H1 (cell line): ENCODE measurements around the gene CHAD. TPM values are rescaled to one million over a fixed set of nuclear protein-coding genes. Genes with fewer than 3 reads are reported as not detected.

ENCODE experiments used
- CBX5 ChIP-seq: fragments of 300-800, 300-1000 bp; sonication (generic); IDR thresholded peaks from 2 replicates; pipeline ENCODE4 v1.7.1; 2016; ENCODE audit warnings: antibody characterized with exemption, low read length, low read depth
- GTF2F1 ChIP-seq: IDR thresholded peaks from 2 replicates; pipeline ENCODE4 v1.6.1; 2012; ENCODE audit warnings: low read depth, low read length, improper control_type of control experiment, borderline replicate concordance
- JUN ChIP-seq: IDR thresholded peaks from 2 replicates; pipeline ENCODE4 v1.6.1; 2011; ENCODE audit warnings: low read depth, mild to moderate bottlenecking, improper control_type of control experiment, low read length
- SAP30 ChIP-seq: fragments of 300-600 bp; sonication (generic); IDR thresholded peaks from 2 replicates; pipeline ENCODE4 v1.7.1; 2012; ENCODE audit warnings: low read length, moderate library complexity, mild to moderate bottlenecking, inconsistent platforms; ENCODE audit not compliant: insufficient read depth, insufficient replicate concordance
- TCF12 ChIP-seq: IDR thresholded peaks from 2 replicates; pipeline ENCODE4 v1.6.1; 2011; ENCODE audit warnings: low read depth, mild to moderate bottlenecking, low read length
- polyA plus RNA-seq, 7 experiments: library from polyadenylated mRNA; depleted of rRNA in 3 of 7; stranded (reverse) in 5 of 7; unstranded in 2 of 7; fragments of >200 nt in 5 of 7; fragments of 200-250 nt in 2 of 7; gene quantifications; 1 replicate in 5 of 7; 2 replicates in 1 of 7; 4 replicates in 1 of 7; pipeline versions ENCODE4 v1.2.1 to v1.2.3, GENCODE V29; 2011 to 2013; ENCODE audit warnings: missing spikeins in 2 of 7, mixed read lengths in 2 of 7
- total RNA-seq: library from RNA; stranded (reverse); fragmentation: NEBNext Ultra II Directional; extraction: Animal tissue kit (Norgen Biotek cat#: 25700); gene quantifications from 2 replicates; pipeline ENCODE4 v1.2.1, GENCODE V29; 2021

Gene CHAD
- total and polyA plus RNA-seq, 2 of the 8 experiments (the other 6 are each of a cell fraction or from before 2014, with no cell fraction given): 0.03 TPM; not detected in 1

- TF ChIP-seq CBX5 (no peak), GTF2F1 (no peak), SAP30 (no peak), TCF12 (no peak), JUN (no peak)
- TF ChIP-seq, all 59 proteins: peak for 0
Observed at GRCh38 chr17:50424996-50425681, 43.5 kb downstream of the CHAD start (continued).
